Fibroblast of villous mesenchyme (primary cell): ENCODE results near the gene SHC4. TPM values are rescaled to one million over a fixed set of nuclear protein-coding genes. Genes with fewer than 3 reads are reported as not detected.

Source experiments
- DNase-seq: peaks from one replicate; pipeline ENCODE4 v3.0.0-alpha.2; 2010; ENCODE audit warnings: low read depth
- H3K4me3 ChIP-seq: 2 replicates; pipeline ENCODE4 v1.5.1; 2011; ENCODE audit warnings: low read depth, mild to moderate bottlenecking, low read length
- CTCF ChIP-seq: IDR thresholded peaks from 2 replicates; pipeline ENCODE4 v1.5.1; 2012; ENCODE audit warnings: low read depth, mild to moderate bottlenecking, low read length; ENCODE audit not compliant: insufficient read depth
- small RNA-seq: library from RNA; depleted of rRNA; stranded (forward); fragments of <200 nt; gene quantifications from one replicate; pipeline ENCODE3, GENCODE V24; 2012
- total RNA-seq: library from RNA; depleted of rRNA; stranded (reverse); fragments of >200 nt; gene quantifications from 2 replicates; pipeline ENCODE4 v1.2.3, GENCODE V29; 2012

SHC4 gene
- total RNA-seq, 1 donor = 3.5 TPM

GRCh38 chr15:48781017-48781416 lies 182.7 kb downstream of the SHC4 start:
- TF ChIP-seq CTCF = no peak

DNA sequence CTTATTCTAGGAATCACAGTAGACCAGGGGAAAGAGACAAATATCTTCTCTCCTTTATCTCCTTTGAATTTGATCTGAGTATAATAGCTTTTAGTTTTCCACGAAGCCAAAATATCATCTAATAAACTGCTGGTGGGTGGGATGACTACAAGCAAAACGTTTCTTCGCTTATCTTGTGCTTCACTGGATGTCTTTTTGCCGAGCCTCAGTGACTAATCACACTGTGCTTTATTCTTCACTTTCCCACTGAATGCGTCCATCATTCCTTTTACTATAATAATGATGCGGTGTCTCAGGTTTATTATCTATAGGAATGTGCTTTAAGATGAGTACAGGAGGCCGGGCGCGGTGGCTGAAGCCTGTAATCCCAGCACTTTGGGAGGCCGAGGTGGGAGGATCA lies 185.4 kb downstream of the SHC4 start:
- no peak for TF ChIP-seq CTCF
- DNase-seq = no peak
- H3K4me3 ChIP-seq = no peak overlapping the region

More at GRCh38 chr15:48781017-48781416, 182.7 kb downstream of the SHC4 start:
- no peak overlapping the region for H3K4me3 ChIP-seq
- no peak for DNase-seq

DNA sequence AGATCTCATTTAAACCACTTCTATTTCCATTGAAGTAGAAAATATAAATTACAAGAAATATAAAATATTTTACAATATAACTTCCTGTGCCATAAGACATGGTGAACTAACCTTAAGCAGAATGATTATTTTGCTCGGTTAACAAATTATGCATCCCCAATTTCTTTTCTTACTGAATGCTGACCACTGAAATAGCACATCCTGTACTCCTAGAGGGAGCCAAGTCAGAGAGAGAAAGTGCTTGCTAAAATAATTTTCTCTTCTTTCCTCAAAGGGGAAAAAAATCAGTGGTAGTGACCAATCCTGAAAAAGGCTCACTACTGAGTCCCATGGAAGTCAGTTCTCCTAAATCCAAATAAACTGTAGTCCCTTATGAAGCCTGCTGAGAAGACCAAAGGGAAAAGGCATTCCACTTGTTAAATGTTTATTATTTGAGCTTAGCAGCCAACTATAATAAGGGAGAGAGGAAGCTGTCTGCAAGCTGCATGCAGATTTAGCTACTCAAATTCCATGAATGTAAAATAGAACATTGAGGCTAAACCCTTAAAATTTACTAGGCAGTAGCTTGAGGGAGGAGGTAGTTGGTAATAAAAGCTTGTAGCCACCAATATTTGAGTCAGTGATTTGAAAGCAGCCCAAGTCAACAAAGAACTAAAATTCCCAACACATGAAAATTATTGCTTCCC lies 185.9 kb downstream of the SHC4 start:
- TF ChIP-seq CTCF = no peak
- no peak overlapping the region for H3K4me3 ChIP-seq
- DNase-seq = peak; percentile 14

- no peak overlapping the region for H3K4me3 ChIP-seq
- peak; percentile 22 for DNase-seq
- no peak for TF ChIP-seq CTCF
These were observed 188.2 kb downstream of the SHC4 start for GRCh38 chr15:48775546-48775945.

GRCh38 chr15:48774484-48774883 lies 189.2 kb downstream of the SHC4 start:
- DNase-seq = no peak
- no peak for TF ChIP-seq CTCF
- H3K4me3 ChIP-seq = no peak overlapping the region

Small RNA genes within 50 kb of the gene (small RNA-seq; reads per million reads assigned to genes)
- gene RF00019 = not detected

Other genes starting within 250 kb of the SHC4 start
- gene CEP152, start 152.8 kb downstream of the SHC4 start, total RNA-seq = 5.2 and 14.8 TPM in 2 replicates
- 191 and 224 TPM in 2 replicates for gene EID1, start 85.8 kb downstream of the SHC4 start, total RNA-seq
- 43.5 and 74.3 TPM in 2 replicates for gene SECISBP2L, start 82.5 kb upstream of the SHC4 start, total RNA-seq
- 63.1 and 85.9 TPM in 2 replicates for gene COPS2, start 191.7 kb upstream of the SHC4 start, total RNA-seq
- 38.7 and 58.7 TPM in 2 replicates for gene GALK2, start 206.3 kb upstream of the SHC4 start, total RNA-seq